NCI-H526 (cell line): Measurements from ENCODE around the gene JAG2.

Source experiments
- DNase-seq, 2 experiments: peaks; one replicate each; lab custom pipeline; 2025; lab: John Stamatoyannopoulos, UW

JAG2 gene

GRCh38 chr14:105203701-105204100 is 35.1 kb upstream of the JAG2 start:
- DNase-seq = no peak

- peak; percentile 33 to 81 for DNase-seq
Observed at GRCh38 chr14:105203057-105203531, 34.5 kb upstream of the JAG2 start.

- peak in 1 of 2 experiments; percentile 65 for DNase-seq
Observed at GRCh38 chr14:105201925-105202513, 33.4 kb upstream of the JAG2 start.

- DNase-seq = no peak
Observed at GRCh38 chr14:105201156-105201924, 32.8 kb upstream of the JAG2 start.

- no peak for DNase-seq
Observed at GRCh38 chr14:105200641-105201040, 32.1 kb upstream of the JAG2 start.

GRCh38 chr14:105200074-105200473 is 31.5 kb upstream of the JAG2 start:
- DNase-seq = peak in 1 of 2 experiments; percentile 29

GRCh38 chr14:105199093-105199492 is 30.5 kb upstream of the JAG2 start:
- no peak for DNase-seq

- no peak for DNase-seq
Observed at GRCh38 chr14:105198588-105198987, 30.0 kb upstream of the JAG2 start.

GRCh38 chr14:105197211-105197641 is 28.6 kb upstream of the JAG2 start:
- DNase-seq = no peak

GRCh38 chr14:105196265-105196960 is 27.8 kb upstream of the JAG2 start:
- DNase-seq = no peak

- no peak for DNase-seq
Observed at GRCh38 chr14:105195522-105196264, 27.1 kb upstream of the JAG2 start.

- no peak for DNase-seq
Observed at GRCh38 chr14:105195051-105195450, 26.5 kb upstream of the JAG2 start.

GRCh38 chr14:105193916-105194782 is 25.6 kb upstream of the JAG2 start:
- DNase-seq = peak; percentile 21 to 67

GRCh38 chr14:105192866-105193731 is 24.5 kb upstream of the JAG2 start:
- no peak for DNase-seq

- peak in 1 of 2 experiments; percentile 86 for DNase-seq
Observed at GRCh38 chr14:105187935-105188524, 19.5 kb upstream of the JAG2 start.

- peak; percentile 49 to 60 for DNase-seq
Observed at GRCh38 chr14:105187116-105187515, 18.5 kb upstream of the JAG2 start.

- no peak for DNase-seq
Observed at GRCh38 chr14:105185973-105186372, 17.4 kb upstream of the JAG2 start.

GRCh38 chr14:105185001-105185400 is 16.4 kb upstream of the JAG2 start:
- DNase-seq = no peak

GRCh38 chr14:105184461-105184860 is 15.9 kb upstream of the JAG2 start:
- peak in 1 of 2 experiments; percentile 43 for DNase-seq
